ENCODE measurements around the gene ANKRD66. TPM values are rescaled to one million over a fixed set of nuclear protein-coding genes. Genes with fewer than 3 reads are reported as not detected.

ANKRD66 gene
- total RNA-seq, 4 donors from 2014 or later = 2.3 TPM; not detected in 3

GRCh38 chr6:46715141-46715540, 31.6 kb upstream of the ANKRD66 start:
- H3K9me3 ChIP-seq = no peaks in the 10 kb centered on the region
- TF ChIP-seq POLR2A (IDR thresholded peaks at IDR 0.05) (no peak), CTCF (IDR thresholded peaks at IDR 0.05) (no peak)
- no peak overlapping the region for H3K4me3 ChIP-seq
- no peaks in the 10 kb centered on the region for H3K36me3 ChIP-seq
- no peaks in the 10 kb centered on the region for H3K4me1 ChIP-seq
- H3K27ac ChIP-seq = no peak overlapping the region
- DNase-seq = no peak
- intact Hi-C loops (cut with DNase I; ENCODE audit: low total_unique reads) = no loop called here
- H3K27me3 ChIP-seq = no peaks in the 10 kb centered on the region

- Histone ChIP-seq H3K27ac (no peak overlapping the region), H3K9me3 (no peaks in the 10 kb centered on the region), H3K4me3 (no peak overlapping the region), H3K4me1 (no peaks in the 10 kb centered on the region), H3K36me3 (no peaks in the 10 kb centered on the region), H3K27me3 (no peaks in the 10 kb centered on the region)
- intact Hi-C loops (cut with DNase I; ENCODE audit: low total_unique reads) = no loop called here
- no peak for DNase-seq
- TF ChIP-seq CTCF (IDR thresholded peaks at IDR 0.05) = no peak
- no peak for TF ChIP-seq POLR2A (IDR thresholded peaks at IDR 0.05)
Measured at GRCh38 chr6:46719099-46719498, 27.6 kb upstream of the ANKRD66 start.

- no peaks in the 10 kb centered on the region for H3K27me3 ChIP-seq
- no peak overlapping the region for H3K27ac ChIP-seq
- intact Hi-C loops (cut with DNase I; ENCODE audit: low total_unique reads) = no loop called here
- DNase-seq = no peak
- TF ChIP-seq POLR2A (IDR thresholded peaks at IDR 0.05) (no peak), CTCF (IDR thresholded peaks at IDR 0.05) (no peak)
- H3K9me3 ChIP-seq = no peaks in the 10 kb centered on the region
- H3K4me1 ChIP-seq = no peaks in the 10 kb centered on the region
- H3K4me3 ChIP-seq = no peak overlapping the region
- H3K36me3 ChIP-seq = no peaks in the 10 kb centered on the region
Measured at GRCh38 chr6:46720401-46720800, 26.3 kb upstream of the ANKRD66 start.

- no peaks in the 10 kb centered on the region for H3K4me1 ChIP-seq
- intact Hi-C loops (cut with DNase I; ENCODE audit: low total_unique reads) = no loop called here
- DNase-seq = no peak
Measured at GRCh38 chr6:46729787-46730326, 16.9 kb upstream of the ANKRD66 start.

More at GRCh38 chr6:46729787-46730326, 16.9 kb upstream of the ANKRD66 start:
- no peak overlapping the region for H3K4me3 ChIP-seq
- H3K27ac ChIP-seq = no peak overlapping the region
- TF ChIP-seq CTCF (IDR thresholded peaks at IDR 0.05) = no peak
- TF ChIP-seq POLR2A (IDR thresholded peaks at IDR 0.05) = no peak
- no peaks in the 10 kb centered on the region for H3K27me3 ChIP-seq
- no peaks in the 10 kb centered on the region for H3K9me3 ChIP-seq
- H3K36me3 ChIP-seq = no peaks in the 10 kb centered on the region

Data from uterus (tissue), 4 donors.